GM23338 (cell line): ENCODE measurements around the gene COBLL1.

Experiments used
- CREB1 ChIP-seq: fragments of 250-450 bp; sonication (Bioruptor Pico); IDR thresholded peaks from 2 replicates; pipeline ENCODE4 v1.5.0; 2020; ENCODE audit warnings: low read depth, mild to moderate bottlenecking, moderate library complexity
- CTCF ChIP-seq, 2 experiments: fragments of 200-600 bp in 1 of 2; sonication (generic) in 1 of 2; conservative IDR thresholded peaks; 2 replicates each; pipeline versions ENCODE4 v1.5.1 to v1.6.1; 2016 to 2017; ENCODE audit warnings: antibody characterized with exemption in 2 of 2, low read depth in 2 of 2, mild to moderate bottlenecking in 2 of 2, moderate library complexity in 1 of 2
- EZH2 ChIP-seq: fragments of 200-600 bp; sonication (generic); IDR thresholded peaks from one replicate; pipeline ENCODE4 v1.8.0; 2017; ENCODE audit warnings: antibody characterized with exemption, mild to moderate bottlenecking, low read depth; ENCODE audit not compliant: unreplicated experiment
- JUNB ChIP-seq: IDR thresholded peaks from one replicate; pipeline ENCODE4 v1.6.1; 2016; ENCODE audit warnings: antibody characterized with exemption; ENCODE audit not compliant: unreplicated experiment
- REST ChIP-seq: IDR thresholded peaks from one replicate; pipeline ENCODE4 v1.6.1; 2018; ENCODE audit warnings: antibody characterized with exemption; ENCODE audit not compliant: unreplicated experiment
- STAT1 ChIP-seq: IDR thresholded peaks from one replicate; pipeline ENCODE4 v1.6.1; 2016; ENCODE audit warnings: antibody characterized with exemption; ENCODE audit not compliant: unreplicated experiment

- no peak for TF ChIP-seq CTCF (conservative IDR thresholded peaks at IDR 0.05; ENCODE audit: low read depth in 2 of 2)
- TF ChIP-seq CREB1 = no peak
- no peak for TF ChIP-seq EZH2
- TF ChIP-seq STAT1 = no peak
- TF ChIP-seq REST = no peak
- no peak for TF ChIP-seq JUNB
These were observed 6.3 kb downstream of the COBLL1 start for GRCh38 chr2:164835302-164835701.
